SK-N-SH treated with all-trans-retinoic acid at 6 μM for 48 hours (cell line): ENCODE data around the gene IFNL2.

Source experiments
- ATAC-seq: fragments of 200-7000 bp; cut with Tn5 transposase; 3 replicates; pipeline ENCODE4 v1.9.1; 2020; ENCODE audit warnings: mild to moderate bottlenecking, moderate library complexity
- ARNTL ChIP-seq: fragments of 450-650 bp; formaldehyde crosslinking; IDR thresholded peaks from 2 replicates; pipeline ENCODE4 v1.5.0; 2020; ENCODE audit warnings: low read depth, mild to moderate bottlenecking, moderate library complexity, borderline replicate concordance
- BACH2 ChIP-seq: fragments of 250-450 bp; sonication (Bioruptor Pico); IDR thresholded peaks from 2 replicates; pipeline ENCODE4 v1.9.0; 2021; ENCODE audit warnings: mild to moderate bottlenecking, borderline replicate concordance
- CREB5 ChIP-seq: fragments of 250-450 bp; sonication (Bioruptor Pico); IDR thresholded peaks from 2 replicates; pipeline ENCODE4 v1.5.1; 2020; ENCODE audit warnings: low read depth, mild to moderate bottlenecking, moderate library complexity
- CSDC2 ChIP-seq: fragments of 250-450 bp; sonication (Bioruptor Pico); IDR thresholded peaks from 2 replicates; pipeline ENCODE4 v1.5.0; 2020; ENCODE audit warnings: mild to moderate bottlenecking, moderate library complexity
- ESRRG ChIP-seq: fragments of 250-450 bp; sonication (Bioruptor Pico); IDR thresholded peaks from 2 replicates; pipeline ENCODE4 v1.6.1; 2021; ENCODE audit warnings: mild to moderate bottlenecking
- GLIS3 ChIP-seq: fragments of 250-450 bp; sonication (Bioruptor Pico); IDR thresholded peaks from 2 replicates; pipeline ENCODE4 v1.5.0; 2020; ENCODE audit warnings: mild to moderate bottlenecking, moderate library complexity
- ISL1 ChIP-seq: fragments of 250-450 bp; sonication (Bioruptor Pico); IDR thresholded peaks from 2 replicates; pipeline ENCODE4 v2.1.2; 2022; ENCODE audit warnings: mild to moderate bottlenecking, moderate library complexity
- OSR1 ChIP-seq: fragments of 250-450 bp; sonication (Bioruptor Pico); IDR thresholded peaks from 2 replicates; pipeline ENCODE4 v1.8.0; 2022; ENCODE audit warnings: moderate library complexity, mild to moderate bottlenecking, inconsistent platforms
- PATZ1 ChIP-seq: fragments of 250-450 bp; sonication (Bioruptor Pico); IDR thresholded peaks from 2 replicates; pipeline ENCODE4 v1.8.0; 2020; ENCODE audit warnings: mild to moderate bottlenecking, moderate library complexity, borderline replicate concordance
- POU6F1 ChIP-seq: fragments of 250-450 bp; sonication (Bioruptor Pico); IDR thresholded peaks from 2 replicates; pipeline ENCODE4 v1.8.0; 2021; ENCODE audit warnings: low read depth, mild to moderate bottlenecking, moderate library complexity, borderline replicate concordance
- PPARA ChIP-seq: fragments of 250-450 bp; sonication (Bioruptor Pico); IDR thresholded peaks from 2 replicates; pipeline ENCODE4 v1.5.0; 2020; ENCODE audit warnings: mild to moderate bottlenecking, borderline replicate concordance
- RARB ChIP-seq: fragments of 250-450 bp; sonication (Bioruptor Pico); IDR thresholded peaks from 2 replicates; pipeline ENCODE4 v1.8.0; 2021; ENCODE audit warnings: mild to moderate bottlenecking, moderate library complexity
- SNAI2 ChIP-seq: fragments of 250-450 bp; sonication (Bioruptor Pico); IDR thresholded peaks from 2 replicates; pipeline ENCODE4 v1.5.0; 2020; ENCODE audit warnings: mild to moderate bottlenecking, moderate library complexity
- TCF4 ChIP-seq: fragments of 250-450 bp; sonication (Bioruptor Pico); IDR thresholded peaks from 2 replicates; pipeline ENCODE4 v1.8.0; 2021; ENCODE audit warnings: mild to moderate bottlenecking, moderate library complexity, borderline replicate concordance
- TOX ChIP-seq: fragments of 250-450 bp; sonication (Bioruptor Pico); IDR thresholded peaks from 2 replicates; pipeline ENCODE4 v1.8.0; 2021; ENCODE audit warnings: mild to moderate bottlenecking, moderate library complexity, borderline replicate concordance
- ZC3H10 ChIP-seq: fragments of 250-450 bp; sonication (Bioruptor Pico); IDR thresholded peaks from 2 replicates; pipeline ENCODE4 v1.5.1; 2021; ENCODE audit warnings: mild to moderate bottlenecking, moderate library complexity
- ZFP3 ChIP-seq: fragments of 250-450 bp; sonication (Bioruptor Pico); IDR thresholded peaks from 2 replicates; pipeline ENCODE4 v1.5.0; 2020; ENCODE audit warnings: mild to moderate bottlenecking, moderate library complexity
- ZFP30 ChIP-seq: fragments of 450-650 bp; formaldehyde crosslinking; IDR thresholded peaks from 2 replicates; pipeline ENCODE4 v1.5.0; 2022; ENCODE audit warnings: mild to moderate bottlenecking, moderate library complexity
- ZNF565 ChIP-seq: fragments of 450-650 bp; formaldehyde crosslinking; conservative IDR thresholded peaks from 2 replicates; pipeline ENCODE4 v1.5.0; 2020; ENCODE audit warnings: low read depth, mild to moderate bottlenecking, moderate library complexity
- ZNF70 ChIP-seq: fragments of 450-650 bp; formaldehyde crosslinking; IDR thresholded peaks from 2 replicates; pipeline ENCODE4 v1.5.0; 2020; ENCODE audit warnings: mild to moderate bottlenecking, moderate library complexity
- ZNF8 ChIP-seq: fragments of 450-650 bp; formaldehyde crosslinking; IDR thresholded peaks from 2 replicates; pipeline ENCODE4 v1.5.0; 2020; ENCODE audit warnings: mild to moderate bottlenecking, moderate library complexity
- TF ChIP-seq, protein P1 (sequence below): fragments of 250-450 bp; sonication (Bioruptor Pico); IDR thresholded peaks from 2 replicates; pipeline ENCODE4 v1.5.1; 2021; ENCODE audit warnings: mild to moderate bottlenecking, moderate library complexity

IFNL2 gene

GRCh38 chr19:39317476-39317875 is 49.3 kb downstream of the IFNL2 start:
- no peak for ATAC-seq

GRCh38 chr19:39318071-39318470 is 49.9 kb downstream of the IFNL2 start:
- no peak for ATAC-seq
- TF ChIP-seq GLIS3 (no peak), POU6F1 (CRISPR knock-in tag) (no peak), BACH2 (CRISPR knock-in tag) (no peak), ZNF565 (no peak), ZFP30 (CRISPR knock-in tag) (no peak), ISL1 (CRISPR knock-in tag) (no peak), ZNF8 (CRISPR knock-in tag) (no peak), PPARA (CRISPR knock-in tag) (no peak), ARNTL (CRISPR knock-in tag) (no peak), CSDC2 (CRISPR knock-in tag) (no peak), ZNF70 (CRISPR knock-in tag) (no peak), OSR1 (CRISPR knock-in tag) (no peak), SNAI2 (CRISPR knock-in tag) (no peak), ZC3H10 (CRISPR knock-in tag) (no peak), TCF4 (CRISPR knock-in tag) (no peak), PATZ1 (CRISPR knock-in tag) (no peak), ESRRG (CRISPR knock-in tag) (no peak), CREB5 (CRISPR knock-in tag) (no peak), RARB (CRISPR knock-in tag) (no peak)
- TF ChIP-seq, protein P1, sequence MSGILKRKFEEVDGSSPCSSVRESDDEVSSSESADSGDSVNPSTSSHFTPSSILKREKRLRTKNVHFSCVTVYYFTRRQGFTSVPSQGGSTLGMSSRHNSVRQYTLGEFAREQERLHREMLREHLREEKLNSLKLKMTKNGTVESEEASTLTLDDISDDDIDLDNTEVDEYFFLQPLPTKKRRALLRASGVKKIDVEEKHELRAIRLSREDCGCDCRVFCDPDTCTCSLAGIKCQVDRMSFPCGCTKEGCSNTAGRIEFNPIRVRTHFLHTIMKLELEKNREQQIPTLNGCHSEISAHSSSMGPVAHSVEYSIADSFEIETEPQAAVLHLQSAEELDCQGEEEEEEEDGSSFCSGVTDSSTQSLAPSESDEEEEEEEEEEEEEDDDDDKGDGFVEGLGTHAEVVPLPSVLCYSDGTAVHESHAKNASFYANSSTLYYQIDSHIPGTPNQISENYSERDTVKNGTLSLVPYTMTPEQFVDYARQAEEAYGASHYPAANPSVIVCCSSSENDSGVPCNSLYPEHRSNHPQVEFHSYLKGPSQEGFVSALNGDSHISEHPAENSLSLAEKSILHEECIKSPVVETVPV (CRISPR knock-in tag), result no peak

More at GRCh38 chr19:39317476-39317875, 49.3 kb downstream of the IFNL2 start:
- TF ChIP-seq ZFP30 (CRISPR knock-in tag) (no peak), GLIS3 (no peak), TOX (no peak), CSDC2 (CRISPR knock-in tag) (no peak), ISL1 (CRISPR knock-in tag) (no peak), ZC3H10 (CRISPR knock-in tag) (no peak), RARB (CRISPR knock-in tag) (no peak), SNAI2 (CRISPR knock-in tag) (no peak), ZFP3 (CRISPR knock-in tag) (no peak), PPARA (CRISPR knock-in tag) (no peak)
- TF ChIP-seq, protein P1 (CRISPR knock-in tag), result no peak
- TF ChIP-seq, all 23 proteins: peak for 0

DNA sequence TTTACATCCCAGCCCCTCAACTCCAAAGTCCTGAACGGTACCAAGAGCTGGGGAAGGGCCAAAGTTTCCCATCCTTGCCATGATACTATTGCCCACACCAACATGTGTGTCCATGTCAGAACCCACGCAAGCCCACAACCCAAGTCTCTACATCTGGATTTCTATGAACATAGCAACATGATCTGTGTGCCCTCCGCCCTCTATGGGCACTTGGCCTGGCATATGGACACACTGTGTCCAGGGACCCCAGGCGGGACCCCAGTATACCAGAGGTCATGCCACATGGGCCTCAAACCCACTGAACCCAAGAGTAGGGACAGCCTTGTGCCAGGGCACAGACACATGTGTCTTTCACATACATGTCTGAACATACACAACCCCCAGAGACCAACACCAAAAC is 50.5 kb downstream of the IFNL2 start:
- ATAC-seq, result no peak
- TF ChIP-seq, protein P1 (CRISPR knock-in tag), result no peak
- TF ChIP-seq SNAI2 (CRISPR knock-in tag) (no peak), PATZ1 (CRISPR knock-in tag) (no peak), OSR1 (CRISPR knock-in tag) (no peak), ZNF8 (CRISPR knock-in tag) (no peak), ZNF70 (CRISPR knock-in tag) (no peak), ZFP30 (CRISPR knock-in tag) (no peak), RARB (CRISPR knock-in tag) (no peak), ZC3H10 (CRISPR knock-in tag) (no peak), ISL1 (CRISPR knock-in tag) (no peak), ZNF565 (no peak), POU6F1 (CRISPR knock-in tag) (no peak)
